Myometrial cell (primary cell): ENCODE results near the gene HSP90AB1. TPM values are rescaled to one million over a fixed set of nuclear protein-coding genes. Genes with fewer than 3 reads are reported as not detected.

ENCODE experiments used
- total RNA-seq: library from RNA; depleted of rRNA; stranded (reverse); fragments of >200 nt; gene quantifications from 2 replicates; pipeline ENCODE4 v1.2.3, GENCODE V29; 2015

HSP90AB1 gene
- total RNA-seq: 932 and 1,034 TPM in 2 replicates

GRCh38 chr6:44246663-44247337 lies at the start of gene HSP90AB1:
Gene HSP90AB1 (plus strand): TSS chr6:44247101. CDS start chr6:44248630, 1,529 bp downstream.

GRCh38 chr6:44216677-44217331 lies 30.1 kb upstream of the HSP90AB1 start, which contains the start of gene MYMX:
Gene MYMX (plus strand): TSS chr6:44216926. CDS start chr6:44217472, 546 bp downstream.

DNA sequence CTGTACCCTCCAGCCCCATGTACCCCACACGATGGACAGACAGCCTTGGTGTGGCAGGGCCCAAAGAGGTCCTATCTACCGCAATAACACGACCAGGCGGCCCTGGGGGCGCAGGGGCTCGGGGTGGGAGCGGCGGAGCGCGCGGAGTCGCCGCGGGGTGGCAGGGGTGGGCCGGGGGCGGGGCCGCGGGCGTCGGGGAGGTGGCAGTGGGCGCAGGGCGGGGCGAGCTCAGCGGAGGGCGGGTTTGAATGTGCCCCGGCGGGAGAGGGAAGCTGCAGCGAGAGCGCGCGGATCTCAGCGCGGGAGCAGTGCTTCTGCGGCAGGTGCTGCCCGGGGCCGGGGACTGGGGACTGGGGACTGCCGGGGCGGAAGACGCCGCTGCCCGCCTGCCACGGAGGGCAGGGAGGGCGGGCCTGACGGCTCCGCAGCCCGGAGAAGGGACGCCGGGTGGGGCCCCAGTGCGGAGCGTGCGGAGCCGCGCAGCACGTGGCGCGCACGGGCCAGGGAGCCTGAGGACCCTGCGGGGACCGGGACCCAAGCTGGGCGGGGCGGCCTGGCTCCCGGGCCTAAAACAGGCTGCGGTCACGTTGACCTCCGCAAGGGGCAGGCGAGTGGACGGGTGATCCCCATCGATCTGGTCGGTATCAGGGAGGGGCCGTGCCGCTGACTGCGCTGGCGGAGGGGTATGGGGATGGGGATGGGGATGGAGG lies 23.4 kb upstream of the HSP90AB1 start, which contains the start of gene SLC29A1:
SLC29A1 (plus strand) TSS at position 277 of the 710 bp plus-strand sequence. CDS start 3,719 bp downstream, outside the sequence.

GRCh38 chr6:44257025-44257752 lies 10.3 kb downstream of the HSP90AB1 start, which contains the start of gene SLC35B2:
Gene SLC35B2 (minus strand): TSS chr6:44257528. CDS start chr6:44257410, 118 bp downstream.

DNA sequence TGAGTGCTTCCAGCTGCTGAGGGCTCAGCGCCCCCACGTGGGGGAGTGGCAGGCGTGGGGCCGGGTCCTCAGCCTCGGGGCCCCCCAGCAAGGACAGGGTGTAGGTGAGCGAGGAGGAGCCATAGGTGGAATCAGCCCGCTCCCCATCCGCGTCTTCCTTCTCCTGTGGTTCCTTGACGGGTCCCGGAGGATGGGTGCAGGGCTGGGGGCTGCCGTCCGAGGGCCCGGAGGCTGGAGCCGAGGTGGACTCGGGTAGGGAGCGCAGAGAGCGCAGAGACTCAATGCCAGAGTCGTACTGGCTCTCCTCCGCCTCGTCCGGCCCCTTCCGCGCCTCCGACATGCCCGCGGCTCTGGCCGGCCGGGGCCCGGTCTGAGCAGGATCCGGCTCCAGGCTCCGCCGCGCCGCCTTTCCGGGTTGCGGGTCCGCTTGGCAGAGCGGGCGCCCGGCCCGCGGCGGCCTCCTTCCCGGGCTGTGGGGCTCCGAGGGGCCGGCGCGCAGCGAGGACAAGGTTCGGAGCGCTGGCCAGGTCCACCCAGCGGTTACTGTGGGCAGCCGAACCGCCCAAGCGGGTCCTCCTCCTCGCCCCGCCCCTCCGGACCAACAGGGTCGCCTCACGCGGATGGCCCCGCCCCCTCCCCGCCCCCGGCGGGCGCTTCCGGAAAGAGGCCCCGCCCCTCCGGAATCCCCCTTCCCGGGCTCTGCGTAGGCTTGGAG lies 18.3 kb downstream of the HSP90AB1 start, which contains the start of gene NFKBIE:
NFKBIE (minus strand) TSS at position 545 of the 715 bp plus-strand sequence; CDS start at position 340, 205 bp downstream.

DNA sequence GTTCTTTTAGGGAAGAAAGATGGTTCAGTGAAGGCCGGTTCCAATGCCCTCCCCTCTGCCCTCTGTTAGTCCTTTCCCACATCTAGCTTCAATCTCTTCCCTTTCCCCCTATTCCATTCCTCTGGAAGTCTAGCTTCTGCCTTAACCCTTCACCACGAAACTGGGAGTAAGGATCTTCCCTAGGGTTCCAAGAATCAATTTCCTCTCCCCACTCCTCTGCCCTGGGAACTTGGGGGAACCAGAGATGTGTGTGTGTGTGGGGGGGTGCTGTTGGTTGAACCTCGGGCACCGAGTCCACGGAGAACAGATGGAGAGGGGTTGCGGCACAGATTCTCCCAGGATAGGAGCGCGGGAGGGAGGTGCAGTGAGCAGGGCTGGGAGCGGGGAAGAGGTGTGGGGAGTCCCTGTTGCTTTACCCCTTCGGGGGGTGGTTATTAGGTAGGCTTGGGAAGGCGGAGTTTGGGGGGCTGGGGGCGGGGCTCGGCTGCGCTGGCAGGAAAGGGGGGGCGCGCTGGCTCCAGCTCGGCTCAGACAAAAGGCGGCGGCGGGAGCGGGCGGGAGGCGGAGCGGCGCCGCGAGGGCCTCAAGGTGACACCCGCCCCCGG lies 23.1 kb downstream of the HSP90AB1 start, which contains the start of gene TMEM151B:
TMEM151B (plus strand) TSS at position 530 of the 605 bp plus-strand sequence. CDS start 293 bp downstream, outside the sequence.

Other genes with a start within 250 kb of the HSP90AB1 start
- gene MRPL14, start 119.6 kb upstream of the HSP90AB1 start, total RNA-seq: 92.5 and 93.7 TPM in 2 replicates
- 25.7 and 36.2 TPM in 2 replicates for gene TMEM63B, start 119.5 kb upstream of the HSP90AB1 start, total RNA-seq
- 0.29 TPM in 1 of 2 replicates, not detected in the other for gene CAPN11, start 88.3 kb upstream of the HSP90AB1 start, total RNA-seq
- not detected in 2 replicates for gene MYMX, start 30.2 kb upstream of the HSP90AB1 start, total RNA-seq
- gene SLC29A1, start 23.5 kb upstream of the HSP90AB1 start, total RNA-seq: 11.2 and 17.9 TPM in 2 replicates
- 102 and 121 TPM in 2 replicates for gene SLC35B2, start 10.4 kb downstream of the HSP90AB1 start, total RNA-seq
- gene NFKBIE, start 18.4 kb downstream of the HSP90AB1 start, total RNA-seq: 29.1 and 29.8 TPM in 2 replicates
- gene TMEM151B, start 23.3 kb downstream of the HSP90AB1 start, total RNA-seq: under 0.01 TPM in 1 of 2 replicates, not detected in the other
- gene AARS2, start 66.2 kb downstream of the HSP90AB1 start, total RNA-seq: 15.3 and 18.6 TPM in 2 replicates
- gene SPATS1, start 95.5 kb downstream of the HSP90AB1 start, total RNA-seq: not detected in 2 replicates
- 9.8 and 17.0 TPM in 2 replicates for gene CDC5L, start 140.6 kb downstream of the HSP90AB1 start, total RNA-seq